ENCODE results near the gene DNAJC18.
"Not testable (repeated sequence)": the region's sequence is repeated elsewhere in the genome, so short reads cannot be mapped to it uniquely, and the experiment has no call there.

DNAJC18 gene

GRCh38 chr5:139461176-139461575 lies 21.9 kb upstream of the DNAJC18 start:
- no peak for DNase-seq (ENCODE audit: low spot score)

GRCh38 chr5:139460455-139460854 lies 21.1 kb upstream of the DNAJC18 start:
- no peak for DNase-seq (ENCODE audit: low spot score)

GRCh38 chr5:139459451-139459934 lies 20.2 kb upstream of the DNAJC18 start:
- no peak for DNase-seq (ENCODE audit: low spot score)

DNA sequence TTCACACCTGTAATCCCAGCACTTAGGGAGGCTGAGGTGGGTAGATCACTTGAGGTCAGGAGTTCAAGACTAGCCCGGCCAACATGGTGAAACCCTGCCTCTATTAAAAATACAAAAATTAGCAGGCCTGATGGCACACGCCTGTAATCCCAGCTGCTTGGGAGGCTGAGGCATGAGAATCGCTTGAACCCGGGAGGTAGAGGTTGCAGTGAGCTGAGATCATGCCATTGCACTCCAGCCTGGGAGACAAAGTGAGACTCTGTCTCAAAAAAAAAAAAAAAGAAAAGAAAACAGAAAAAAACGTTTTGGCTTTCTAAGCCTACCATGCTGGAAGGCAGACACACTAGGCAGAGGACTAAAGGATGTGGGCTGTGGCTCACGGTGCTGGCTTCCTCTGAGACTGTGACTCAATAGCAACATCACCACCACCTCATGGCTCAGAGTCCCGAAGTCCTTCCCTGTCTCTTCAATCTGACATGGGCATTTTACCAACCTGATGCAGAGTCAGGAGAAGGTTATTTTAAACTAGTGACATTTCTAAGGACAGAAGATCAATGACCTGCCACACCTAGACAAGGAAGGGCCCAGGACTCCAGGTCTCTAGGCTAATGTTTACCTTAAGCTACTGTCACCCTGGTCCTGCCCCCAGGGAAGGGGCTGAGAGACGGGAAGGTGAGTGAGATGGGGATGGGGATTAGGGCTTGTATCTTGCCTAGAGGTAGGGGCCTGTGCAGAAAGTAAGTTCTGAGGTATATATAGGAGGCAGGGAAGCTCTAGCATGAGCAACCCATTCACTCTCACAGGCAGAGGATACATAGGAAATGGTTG lies 19.5 kb upstream of the DNAJC18 start:
- DNase-seq (ENCODE audit: low spot score), result no peak

- no peak for DNase-seq (ENCODE audit: low spot score)
Observed at GRCh38 chr5:139457653-139458306, 18.5 kb upstream of the DNAJC18 start.

GRCh38 chr5:139457241-139457640 lies 17.9 kb upstream of the DNAJC18 start:
- no peak for DNase-seq (ENCODE audit: low spot score)

GRCh38 chr5:139456776-139457175 lies 17.5 kb upstream of the DNAJC18 start:
- no peak for DNase-seq (ENCODE audit: low spot score)

DNA sequence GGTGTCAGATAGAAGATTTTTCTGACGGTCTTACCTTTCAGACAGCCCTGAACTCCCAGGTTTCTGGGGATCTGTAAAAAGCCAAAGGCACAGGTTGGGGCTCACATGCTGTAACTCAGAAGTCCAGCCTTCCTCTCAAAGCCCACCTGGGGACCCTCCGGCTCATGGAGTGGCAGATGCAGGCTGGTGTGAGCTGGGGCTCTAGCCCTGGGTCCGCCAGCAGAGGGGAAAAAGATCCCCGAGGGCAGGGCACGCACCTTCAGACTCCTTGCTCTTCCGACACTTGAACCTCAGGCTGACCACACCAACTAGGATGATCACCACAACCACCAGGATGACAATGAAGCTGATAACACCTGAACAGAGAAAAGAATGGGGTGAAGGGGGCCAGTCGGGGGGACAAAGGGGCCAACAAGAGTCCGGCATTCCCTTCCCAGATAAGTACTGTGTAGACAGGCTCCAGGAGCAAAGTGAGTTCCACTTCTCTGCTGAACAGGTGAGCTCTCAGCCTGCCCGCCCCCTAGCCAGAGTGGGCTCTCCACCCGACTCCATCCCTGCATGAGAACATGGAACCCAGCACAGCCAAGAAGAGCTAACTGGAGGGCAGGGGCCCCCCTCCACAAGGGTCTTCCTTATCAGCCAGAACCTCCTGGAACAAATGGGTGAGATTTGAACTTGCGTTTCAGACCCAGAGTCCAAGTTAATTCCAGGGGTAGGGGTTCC lies 15.4 kb upstream of the DNAJC18 start:
- DNase-seq (ENCODE audit: low spot score), result no peak

DNA sequence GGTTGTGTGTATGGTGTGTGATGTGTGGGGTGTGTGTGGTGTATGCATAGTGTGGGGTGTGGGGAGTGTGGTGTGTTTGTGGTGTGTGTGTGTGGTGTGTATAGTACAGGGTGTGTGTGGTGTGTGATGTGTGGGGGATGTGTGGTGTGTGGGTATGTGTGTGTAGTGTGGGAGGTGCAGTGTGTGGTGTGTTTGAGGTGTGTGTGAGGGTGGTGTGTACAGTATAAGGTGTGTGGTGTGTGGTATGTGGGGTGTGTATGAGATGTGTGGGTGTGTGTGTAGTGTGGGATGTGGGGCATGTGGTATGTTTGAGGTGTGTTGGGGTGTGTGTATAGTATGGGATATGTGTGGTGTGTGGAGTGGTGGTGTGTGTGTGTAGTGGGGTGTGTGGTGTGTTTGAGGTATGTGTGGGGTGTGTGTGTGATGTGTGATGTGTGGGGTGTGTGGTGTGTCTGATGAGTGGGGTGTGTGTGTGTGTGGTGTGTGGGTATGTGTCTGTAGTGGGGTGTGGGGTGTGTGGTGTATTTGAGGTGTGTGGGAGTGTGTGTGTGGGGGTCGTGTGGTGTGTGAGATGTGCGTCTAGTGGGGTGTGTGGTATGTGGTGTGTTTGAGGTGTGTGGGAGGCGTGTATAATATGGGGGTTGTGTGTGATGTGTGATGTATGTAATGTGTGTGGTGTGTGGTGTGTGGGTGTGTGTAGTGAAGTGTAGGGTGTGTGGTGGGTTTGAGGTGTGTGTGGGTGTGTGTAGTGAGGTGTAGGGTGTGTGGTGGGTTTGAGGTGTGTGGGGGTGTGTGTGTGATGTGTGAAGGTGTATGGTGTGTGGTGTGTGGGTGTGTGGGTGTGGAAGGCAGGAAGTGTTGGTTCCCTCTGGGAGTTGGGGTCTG lies 14.6 kb upstream of the DNAJC18 start:
- no peak for DNase-seq (ENCODE audit: low spot score)

- DNase-seq (ENCODE audit: low spot score), result no peak
Observed at GRCh38 chr5:139451878-139452660, 12.7 kb upstream of the DNAJC18 start.

GRCh38 chr5:139451176-139451575 lies 11.9 kb upstream of the DNAJC18 start:
- DNase-seq (ENCODE audit: low spot score), result no peak

DNA sequence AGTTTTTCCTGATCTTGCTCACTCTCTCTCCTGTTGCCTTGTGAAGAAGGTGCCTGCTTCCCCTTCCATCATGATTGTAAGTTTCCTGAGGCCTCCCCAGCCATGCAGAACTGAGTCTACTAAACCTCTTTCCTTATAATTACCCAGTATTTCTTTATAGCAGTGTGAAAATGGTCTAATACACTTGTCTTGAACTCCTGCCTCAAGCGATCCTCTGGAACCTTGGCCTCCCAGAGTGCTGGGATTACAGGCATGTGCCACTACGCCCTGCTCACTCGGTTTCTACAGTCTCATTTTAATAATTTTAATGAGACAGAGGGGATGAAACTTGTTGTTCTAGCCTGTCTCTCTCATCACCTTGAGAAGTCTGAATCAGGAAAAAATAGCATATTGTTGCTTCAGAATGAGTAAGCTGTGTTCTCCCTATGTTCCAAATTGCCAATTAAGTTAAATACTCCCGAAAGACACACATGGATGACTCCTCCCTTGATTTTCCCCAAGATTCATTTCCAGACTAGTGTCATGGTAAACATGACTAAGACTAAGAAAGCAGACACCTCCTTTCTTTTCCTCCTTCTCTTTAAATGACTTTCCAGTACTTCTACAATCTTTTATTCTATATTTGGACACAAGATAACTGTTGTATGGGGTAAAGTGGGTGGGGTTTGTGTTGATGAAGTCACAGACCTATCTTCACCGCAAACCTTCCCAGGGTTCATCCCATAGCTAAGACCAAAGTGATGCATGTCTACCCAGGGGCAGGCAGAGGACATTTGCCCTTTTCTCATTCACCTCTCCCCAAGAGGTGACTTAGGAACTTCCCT lies 7.8 kb upstream of the DNAJC18 start:
- DNase-seq (ENCODE audit: low spot score), result no peak

GRCh38 chr5:139445325-139446170 lies 6.2 kb upstream of the DNAJC18 start:
- DNase-seq (ENCODE audit: low spot score), result no peak

DNA sequence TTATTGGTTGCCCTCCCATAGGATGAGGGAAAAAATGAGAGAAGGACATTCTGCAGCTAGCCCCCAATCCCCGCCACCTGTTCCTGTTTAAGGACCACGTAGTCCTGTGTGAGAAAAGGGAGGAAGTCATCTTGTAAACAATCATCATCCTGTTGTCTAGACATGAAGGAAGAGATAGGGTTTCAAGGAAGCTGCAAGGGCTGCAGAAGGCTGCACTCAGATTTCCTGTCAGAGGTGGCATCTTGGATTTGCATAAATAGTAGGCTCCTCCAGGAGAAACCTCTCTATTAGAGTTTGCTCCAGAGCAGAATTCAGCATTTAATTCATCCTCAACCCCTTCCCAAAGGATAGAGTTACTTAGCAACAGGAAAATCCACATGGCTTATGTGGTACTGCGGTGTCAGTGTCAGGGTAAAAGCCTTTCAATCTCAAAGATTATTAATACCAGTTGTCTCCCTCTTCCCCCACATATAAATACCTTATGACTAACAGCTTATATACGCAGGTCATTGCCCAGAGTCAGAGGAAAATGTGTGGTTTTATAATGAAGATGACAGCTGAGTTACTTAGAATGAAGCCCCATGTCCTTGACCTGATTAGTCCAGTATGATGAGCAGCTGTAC lies 4.6 kb upstream of the DNAJC18 start:
- DNase-seq (ENCODE audit: low spot score), result no peak

GRCh38 chr5:139440416-139440815 lies 1.1 kb upstream of the DNAJC18 start:
- DNase-seq (ENCODE audit: low spot score), result not testable (repeated sequence)

- no peak for DNase-seq (ENCODE audit: low spot score)
Observed at GRCh38 chr5:139438707-139439012, 665 bp downstream of the DNAJC18 start.

- no peak for DNase-seq (ENCODE audit: low spot score)
Observed at GRCh38 chr5:139435676-139436075, 3.6 kb downstream of the DNAJC18 start.

- DNase-seq (ENCODE audit: low spot score), result no peak
Observed at GRCh38 chr5:139431706-139432105, 7.6 kb downstream of the DNAJC18 start.

DNA sequence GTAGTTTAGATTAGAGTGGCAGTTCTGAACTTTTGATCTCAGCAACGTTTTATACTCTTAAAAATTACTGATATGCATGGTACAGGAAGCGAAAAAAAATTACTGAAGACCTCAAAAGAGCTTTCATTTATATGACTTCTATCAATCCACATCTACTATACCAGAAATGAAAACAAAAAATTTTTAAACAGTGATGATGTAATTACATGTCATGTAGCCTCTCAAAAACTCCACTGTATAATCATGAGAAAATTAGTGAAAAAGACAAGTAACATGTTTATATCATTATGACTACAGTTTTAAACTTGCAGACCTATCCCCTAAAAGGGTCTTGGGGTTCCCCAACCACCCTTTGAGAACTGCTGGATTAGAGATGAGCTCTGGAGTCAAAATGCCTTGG lies 9.3 kb downstream of the DNAJC18 start:
- no peak for DNase-seq (ENCODE audit: low spot score)

Measured in LoVo (cell line).